ENCODE data around the gene C5orf34.

DNA sequence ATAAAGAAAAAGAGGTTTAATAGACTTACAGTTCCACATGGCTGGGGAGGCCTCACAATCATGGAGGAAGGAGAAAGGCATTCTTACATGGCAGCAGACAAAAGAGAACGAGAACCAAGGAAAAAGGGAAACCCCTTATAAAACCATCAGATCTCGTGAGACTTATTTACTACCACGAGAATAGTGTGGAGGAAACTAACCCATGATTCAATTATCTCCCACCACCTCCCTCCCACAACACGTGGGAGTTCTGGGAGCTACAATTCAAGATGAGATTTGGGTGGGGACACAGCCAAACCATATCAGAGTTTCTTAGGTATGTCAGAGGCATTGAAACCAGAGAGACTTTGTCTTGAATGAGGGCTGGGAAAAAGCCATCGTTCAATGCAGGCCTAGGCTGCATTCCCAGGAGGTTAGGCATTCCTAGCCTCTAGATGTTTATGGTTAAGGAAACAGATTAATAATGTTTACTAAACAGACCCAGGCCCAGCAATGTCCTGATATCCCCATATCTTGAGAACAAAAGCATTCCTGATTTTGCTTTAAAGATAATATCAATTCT is 49.4 kb upstream of the C5orf34 start:
- TF ChIP-seq EZH2phosphoT487 (IDR thresholded peaks at IDR 0.05; ENCODE audit: borderline replicate concordance, low read length) = no peak
- TF ChIP-seq, protein P1, sequence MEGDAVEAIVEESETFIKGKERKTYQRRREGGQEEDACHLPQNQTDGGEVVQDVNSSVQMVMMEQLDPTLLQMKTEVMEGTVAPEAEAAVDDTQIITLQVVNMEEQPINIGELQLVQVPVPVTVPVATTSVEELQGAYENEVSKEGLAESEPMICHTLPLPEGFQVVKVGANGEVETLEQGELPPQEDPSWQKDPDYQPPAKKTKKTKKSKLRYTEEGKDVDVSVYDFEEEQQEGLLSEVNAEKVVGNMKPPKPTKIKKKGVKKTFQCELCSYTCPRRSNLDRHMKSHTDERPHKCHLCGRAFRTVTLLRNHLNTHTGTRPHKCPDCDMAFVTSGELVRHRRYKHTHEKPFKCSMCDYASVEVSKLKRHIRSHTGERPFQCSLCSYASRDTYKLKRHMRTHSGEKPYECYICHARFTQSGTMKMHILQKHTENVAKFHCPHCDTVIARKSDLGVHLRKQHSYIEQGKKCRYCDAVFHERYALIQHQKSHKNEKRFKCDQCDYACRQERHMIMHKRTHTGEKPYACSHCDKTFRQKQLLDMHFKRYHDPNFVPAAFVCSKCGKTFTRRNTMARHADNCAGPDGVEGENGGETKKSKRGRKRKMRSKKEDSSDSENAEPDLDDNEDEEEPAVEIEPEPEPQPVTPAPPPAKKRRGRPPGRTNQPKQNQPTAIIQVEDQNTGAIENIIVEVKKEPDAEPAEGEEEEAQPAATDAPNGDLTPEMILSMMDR (IDR thresholded peaks at IDR 0.05; ENCODE audit: low read depth, low read length, poor library complexity, severe bottlenecking) = no peak
